AG08395 (cell line): ENCODE measurements around the gene HNRNPUL2.
A peak's percentile ranks its signal among the peaks of the same experiment; 100 is the strongest.

Experiments used
- DNase-seq: peaks from one replicate; pipeline ENCODE4 v3.0.0; 2012; ENCODE audit warnings: mixed read lengths, low spot score

HNRNPUL2 gene

DNA sequence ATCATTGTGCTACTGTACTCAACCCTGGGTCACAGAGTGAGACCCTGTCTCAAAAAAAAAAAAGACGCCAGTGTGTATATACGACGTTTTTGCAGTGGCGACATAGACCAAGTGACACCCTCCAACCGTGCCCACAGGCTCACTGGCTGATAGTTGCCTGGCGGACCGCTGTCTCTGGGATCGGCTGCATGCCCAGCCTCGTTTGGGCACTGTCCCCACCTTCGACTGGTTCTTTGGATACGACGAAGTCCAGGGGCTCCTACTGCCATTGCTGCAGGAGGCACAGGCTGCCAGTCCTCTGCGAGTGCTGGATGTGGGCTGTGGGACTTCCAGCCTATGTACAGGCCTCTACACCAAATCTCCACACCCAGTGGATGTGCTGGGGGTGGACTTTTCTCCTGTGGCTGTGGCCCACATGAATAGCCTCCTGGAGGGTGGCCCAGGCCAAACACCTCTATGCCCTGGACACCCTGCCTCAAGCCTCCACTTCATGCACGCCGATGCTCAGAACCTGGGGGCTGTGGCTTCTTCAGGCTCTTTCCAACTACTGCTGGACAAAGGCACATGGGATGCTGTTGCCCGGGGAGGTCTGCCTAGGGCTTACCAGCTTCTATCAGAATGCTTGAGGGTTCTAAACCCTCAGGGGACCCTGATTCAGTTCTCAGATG lies 60.9 kb downstream of the HNRNPUL2 start:
- no peak for DNase-seq

- DNase-seq, result peak; percentile 41
These were observed 61.5 kb downstream of the HNRNPUL2 start for GRCh38 chr11:62665599-62666258.

- peak; percentile 98 for DNase-seq
These were observed 62.1 kb downstream of the HNRNPUL2 start, which contains the start of the genes C11orf98 and CSKMT for GRCh38 chr11:62665075-62665598. C11orf98 (minus strand) TSS chr11:62665210; CDS start chr11:62665169, 41 bp downstream. CSKMT (plus strand) TSS chr11:62665312; CDS start chr11:62665880, 568 bp downstream.

DNA sequence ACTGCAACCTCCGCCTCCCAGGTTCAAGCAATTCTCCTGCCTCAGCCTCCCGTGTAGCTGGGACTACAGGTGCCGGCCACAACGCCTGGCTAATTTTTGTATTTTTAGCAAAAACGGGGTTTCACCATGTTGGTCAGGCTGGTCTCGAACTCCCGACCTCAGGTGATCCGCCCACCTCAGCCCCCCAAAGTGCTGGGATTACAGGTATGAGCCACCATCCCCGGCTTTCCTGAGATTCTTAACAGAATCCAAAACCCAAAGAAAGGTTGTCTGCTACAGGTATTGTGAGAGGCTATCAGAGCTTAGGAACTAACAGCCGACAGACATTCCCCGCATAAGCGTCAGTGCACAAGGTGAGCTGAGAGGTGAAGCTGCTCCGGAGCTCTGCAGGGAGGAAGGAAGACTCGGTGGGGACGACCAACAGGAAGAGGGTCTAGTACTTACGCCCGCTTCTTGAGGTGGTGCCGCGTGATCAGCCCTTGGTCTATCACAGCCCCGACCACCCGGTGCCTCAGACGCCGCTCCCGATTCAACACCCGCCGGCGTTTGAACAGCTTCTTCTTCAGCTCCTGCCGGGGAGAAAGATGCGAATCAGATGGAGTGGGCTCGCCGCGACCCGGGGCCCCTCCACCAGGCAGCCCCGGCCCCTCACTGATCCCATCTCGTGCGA lies 62.7 kb downstream of the HNRNPUL2 start:
- DNase-seq, result no peak
